Keratinocyte (primary cell): ENCODE results near the gene CRISPLD2. TPM values are rescaled to one million over a fixed set of nuclear protein-coding genes. Genes with fewer than 3 reads are reported as not detected.

Experiments
- DNase-seq: peaks from one replicate; pipeline ENCODE4 v3.0.0-alpha.2; 2011; ENCODE audit warnings: low read depth, missing footprints, low spot score
- FAIRE-seq: peaks from 2 replicates; lab custom pipeline; 2011; peaks lifted over from hg19 to GRCh38; lab: Jason Lieb, UNC
- H2AFZ ChIP-seq: 2 replicates; pipeline ENCODE4 v1.6.0; 2012; ENCODE audit warnings: low read length, control low read depth, inconsistent platforms; ENCODE audit not compliant: control insufficient read depth
- H3K27ac ChIP-seq: 2 replicates; pipeline ENCODE4 v1.5.1; 2011; ENCODE audit warnings: low read length; ENCODE audit not compliant: control insufficient read depth, insufficient read depth
- H3K27me3 ChIP-seq: 3 replicates; pipeline ENCODE4 v1.6.0; 2011; ENCODE audit warnings: low read length; ENCODE audit not compliant: control insufficient read depth, insufficient read depth; ENCODE audit errors: extremely low read depth
- H3K36me3 ChIP-seq, 2 experiments: 2 replicates in 1 of 2; 3 replicates in 1 of 2; pipeline ENCODE4 v1.5.1; 2011; ENCODE audit warnings: low read length in 2 of 2, mild to moderate bottlenecking in 1 of 2; ENCODE audit not compliant: control insufficient read depth in 2 of 2, insufficient read depth in 2 of 2; ENCODE audit errors: extremely low read depth in 1 of 2
- H3K4me1 ChIP-seq: 3 replicates; pipeline ENCODE4 v1.5.1; 2011; ENCODE audit warnings: low read length; ENCODE audit not compliant: control insufficient read depth, insufficient read depth; ENCODE audit errors: extremely low read depth
- H3K4me2 ChIP-seq: 3 replicates; pipeline ENCODE4 v1.6.0; 2011; ENCODE audit warnings: low read depth, low read length; ENCODE audit not compliant: control insufficient read depth, insufficient read depth; ENCODE audit errors: extremely low read depth
- H3K4me3 ChIP-seq, 3 experiments: fragments of 200-600 bp in 1 of 3; sonication (generic) in 1 of 3; 2 replicates in 2 of 3; 3 replicates in 1 of 3; pipeline ENCODE4 v1.5.1; 2011 to 2016; ENCODE audit warnings: low read length in 3 of 3, mild to moderate bottlenecking in 3 of 3, control low read depth in 2 of 3, inconsistent platforms in 1 of 3, low read depth in 1 of 3, mixed read lengths in 1 of 3, mixed run types in 1 of 3, moderate library complexity in 1 of 3; ENCODE audit not compliant: control insufficient read depth in 2 of 3, insufficient read depth in 2 of 3; ENCODE audit errors: extremely low read depth in 1 of 3
- H3K79me2 ChIP-seq: 2 replicates; pipeline ENCODE4 v1.6.0; 2012; ENCODE audit warnings: low read length; ENCODE audit not compliant: control insufficient read depth, insufficient read depth
- H3K9ac ChIP-seq: 3 replicates; pipeline ENCODE4 v1.6.0; 2011; ENCODE audit warnings: low read length; ENCODE audit not compliant: control insufficient read depth, insufficient read depth; ENCODE audit errors: extremely low read depth
- H3K9me1 ChIP-seq: 3 replicates; pipeline ENCODE4 v1.6.0; 2011; ENCODE audit warnings: low read length; ENCODE audit not compliant: control insufficient read depth, insufficient read depth; ENCODE audit errors: extremely low read depth
- H3K9me3 ChIP-seq: 2 replicates; pipeline ENCODE4 v1.5.1; 2012; ENCODE audit warnings: low read depth, low read length; ENCODE audit not compliant: control insufficient read depth
- H4K20me1 ChIP-seq: 3 replicates; pipeline ENCODE4 v1.6.0; 2011; ENCODE audit warnings: low read length; ENCODE audit not compliant: control insufficient read depth, insufficient read depth; ENCODE audit errors: extremely low read depth
- CTCF ChIP-seq, 3 experiments: IDR thresholded peaks in 1 of 3; conservative IDR thresholded peaks in 1 of 3; optimal IDR thresholded peaks in 1 of 3; 2 replicates in 2 of 3; 3 replicates in 1 of 3; pipeline versions ENCODE3 to v1.5.1; 2011; ENCODE audit warnings: low read length in 3 of 3, mild to moderate bottlenecking in 3 of 3, moderate library complexity in 2 of 3, control low read depth in 1 of 3, inconsistent platforms in 1 of 3; ENCODE audit not compliant: insufficient read depth in 2 of 3; ENCODE audit errors: extremely low read depth in 1 of 3
- EZH2 ChIP-seq: IDR thresholded peaks from one replicate; pipeline ENCODE4 v1.6.1; 2012; ENCODE audit warnings: inconsistent platforms, mild to moderate bottlenecking, low read length, moderate library complexity
- dilution Hi-C: fragments of 300-500 bp; cut with MboI; formaldehyde crosslinking; loops from one replicate; pipeline ENCODE4 v1.7.0; 2020; ENCODE audit warnings: low sequenced_read_pairs; ENCODE audit not compliant: extremely low pct_ligation_motif_present
- polyA plus RNA-seq, 5 experiments: library from polyadenylated mRNA; depleted of rRNA in 3 of 5; stranded (reverse) in 3 of 5; stranded (forward) in 1 of 5; unstranded in 1 of 5; fragments of >200 nt; gene quantifications; 1 replicate in 1 of 5; 2 replicates in 3 of 5; 3 replicates in 1 of 5; pipeline versions ENCODE4 v1.2.1 to v1.2.3, GENCODE V29; 2011 to 2012; ENCODE audit warnings: missing spikeins in 2 of 5, low read depth in 1 of 5, low replicate concordance in 1 of 5

CRISPLD2 gene
- polyA plus RNA-seq, 1 donor (not counting 4 experiments of a cell fraction or from before 2014, with no cell fraction given) = 1.2 TPM

- Histone ChIP-seq H3K9ac (no peak overlapping the region), H3K4me2 (no peak overlapping the region), H3K79me2 (no peaks in the 10 kb centered on the region), H3K9me3 (no peaks in the 10 kb centered on the region), H3K27ac (no peak overlapping the region), H3K4me1 (no peaks in the 10 kb centered on the region), H4K20me1 (no peaks in the 10 kb centered on the region), H3K9me1 (no peaks in the 10 kb centered on the region), H3K4me3 (no peak overlapping the region), H2AFZ (no peak overlapping the region), H3K36me3 (no peaks in the 10 kb centered on the region), H3K27me3 (peaks cover 38% of the 10 kb centered on the region)
- TF ChIP-seq CTCF (optimal IDR thresholded peaks at IDR 0.05 in 1 of 3, IDR thresholded peaks at IDR 0.05 in 1 of 3, conservative IDR thresholded peaks at IDR 0.05 in 1 of 3; ENCODE audit: extremely low read depth in 1 of 3, insufficient read depth in 2 of 3, low read length in 3 of 3) (no peak), EZH2 (no peak)
- dilution Hi-C loops = no loop called here
- FAIRE-seq (no peak), DNase-seq (no peak)
These were observed 11.0 kb upstream of the CRISPLD2 start for GRCh38 chr16:84808826-84809225.

- Histone ChIP-seq H3K4me1 (no peaks in the 10 kb centered on the region), H3K4me3 (no peak overlapping the region), H2AFZ (no peak overlapping the region), H3K27ac (no peak overlapping the region), H3K79me2 (no peaks in the 10 kb centered on the region), H3K9me1 (no peaks in the 10 kb centered on the region), H3K27me3 (peaks cover 50% of the 10 kb centered on the region), H3K9ac (no peak overlapping the region), H3K9me3 (no peaks in the 10 kb centered on the region), H4K20me1 (no peaks in the 10 kb centered on the region), H3K4me2 (no peak overlapping the region), H3K36me3 (no peaks in the 10 kb centered on the region)
- DNase-seq = no peak
- no peak for TF ChIP-seq CTCF (optimal IDR thresholded peaks at IDR 0.05 in 1 of 3, IDR thresholded peaks at IDR 0.05 in 1 of 3, conservative IDR thresholded peaks at IDR 0.05 in 1 of 3; ENCODE audit: extremely low read depth in 1 of 3, insufficient read depth in 2 of 3, low read length in 3 of 3)
- no peak for TF ChIP-seq EZH2
- no peak for FAIRE-seq
- dilution Hi-C loops = no loop called here
These were observed 9.1 kb upstream of the CRISPLD2 start for GRCh38 chr16:84810518-84811273.
